Stimulated activated CD8-positive, alpha-beta memory T cell treated with anti-CD3 and anti-CD28 coated beads, Interleukin-4, amount 100 ng/mL, for 24 hours (primary cell): ENCODE results near the gene MRAS.

ENCODE experiments used
- DNase-seq: peaks from one replicate; pipeline ENCODE4 v3.0.0-alpha.2; 2020; ENCODE audit warnings: low read depth

MRAS gene

GRCh38 chr3:138340511-138340910 lies 7.9 kb upstream of the MRAS start:
- DNase-seq = no peak

DNA sequence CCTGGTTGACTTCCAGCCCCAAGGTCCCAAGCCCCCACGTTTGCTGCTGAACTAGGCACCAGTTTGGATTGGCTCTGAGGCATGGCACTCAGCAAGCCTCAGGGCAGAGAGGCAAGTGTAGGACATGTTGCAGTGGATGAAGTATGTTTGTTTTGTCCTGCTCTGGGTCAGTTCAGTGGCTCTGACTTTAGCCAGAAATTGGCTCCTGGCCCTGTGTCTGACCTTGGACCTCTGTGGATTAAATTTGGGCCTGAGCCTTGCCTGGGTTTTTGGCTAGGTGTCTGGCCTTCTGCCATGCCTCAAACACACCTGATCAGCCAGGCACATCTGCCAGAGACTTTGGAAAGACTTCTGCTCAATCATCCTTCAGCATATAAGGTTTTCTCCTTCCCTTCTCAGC lies 3.6 kb upstream of the MRAS start:
- DNase-seq = no peak

- no peak for DNase-seq
Observed at GRCh38 chr3:138348754-138349739, 668 bp downstream of the MRAS start.

GRCh38 chr3:138349926-138350665 lies 1.7 kb downstream of the MRAS start:
- no peak for DNase-seq

- DNase-seq = no peak
Observed at GRCh38 chr3:138351151-138351550, 2.8 kb downstream of the MRAS start.

- no peak for DNase-seq
Observed at GRCh38 chr3:138351916-138352550, 3.7 kb downstream of the MRAS start.

- no peak for DNase-seq
Observed at GRCh38 chr3:138354376-138354775, 6.0 kb downstream of the MRAS start.

DNA sequence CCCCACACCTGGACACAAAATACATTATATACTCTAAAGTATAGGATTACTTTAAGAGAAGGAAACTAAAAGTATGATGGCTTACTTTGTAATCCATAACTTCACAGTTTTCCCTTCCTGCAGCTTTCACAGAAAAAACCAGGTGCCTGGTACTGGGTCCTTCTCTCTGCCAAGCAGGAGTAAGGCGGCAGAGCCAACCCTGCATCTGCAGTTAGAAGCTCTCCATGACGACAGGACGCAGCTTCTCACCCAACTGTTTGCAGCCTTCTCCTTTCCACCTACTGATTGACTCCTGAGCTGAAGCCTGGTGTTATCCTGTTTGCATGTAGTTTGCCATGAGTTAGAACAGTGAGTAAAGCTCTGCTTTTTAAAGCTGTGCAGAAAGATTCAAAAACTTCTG lies 6.7 kb downstream of the MRAS start:
- no peak for DNase-seq

- no peak for DNase-seq
Observed at GRCh38 chr3:138356730-138357405, 8.5 kb downstream of the MRAS start.

DNA sequence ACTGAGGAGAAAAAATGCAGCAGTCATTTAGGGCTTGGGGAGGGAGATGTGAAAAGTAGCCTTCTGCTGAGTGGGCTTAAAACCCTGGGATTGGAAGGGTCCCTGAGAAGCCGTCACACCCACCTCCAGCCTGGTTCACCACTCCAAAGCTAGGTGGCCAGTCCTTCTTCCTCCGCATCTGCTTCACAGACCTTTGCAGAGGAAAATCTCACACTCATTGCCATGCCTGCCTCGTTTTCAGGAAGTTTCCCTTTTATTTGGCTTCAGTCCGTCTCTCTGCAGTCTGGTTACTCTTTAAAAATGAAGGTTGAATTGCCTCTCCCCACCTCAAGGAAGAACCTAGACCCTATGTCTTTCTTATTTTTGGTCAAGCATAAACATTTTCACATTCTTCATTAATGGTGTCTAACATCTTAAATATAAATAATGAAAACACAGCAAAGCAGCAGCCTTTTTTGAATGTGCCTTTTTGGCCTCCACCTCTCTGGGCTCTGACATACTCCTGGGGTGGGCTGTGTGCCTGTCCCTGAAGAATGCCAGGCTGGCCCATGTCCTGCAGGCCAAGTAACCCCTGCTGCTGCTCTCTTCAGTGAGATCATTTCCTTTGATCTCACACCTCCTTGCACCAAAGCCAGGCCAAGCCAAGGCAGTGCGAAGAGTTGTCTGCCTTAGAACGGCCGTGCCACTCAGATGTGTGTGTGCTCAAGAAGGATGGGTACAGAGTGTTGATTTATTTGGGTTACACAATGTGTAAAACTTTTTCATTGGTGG lies 11.0 kb downstream of the MRAS start:
- DNase-seq = no peak

- DNase-seq = no peak
Observed at GRCh38 chr3:138359919-138360868, 11.8 kb downstream of the MRAS start.

- DNase-seq = no peak
Observed at GRCh38 chr3:138360869-138361525, 12.6 kb downstream of the MRAS start.

GRCh38 chr3:138361561-138361971 lies 13.2 kb downstream of the MRAS start:
- DNase-seq = no peak

GRCh38 chr3:138362538-138362937 lies 14.2 kb downstream of the MRAS start:
- DNase-seq = no peak

GRCh38 chr3:138363322-138363721 lies 14.9 kb downstream of the MRAS start:
- no peak for DNase-seq

GRCh38 chr3:138364356-138365252 lies 16.2 kb downstream of the MRAS start:
- DNase-seq = no peak

DNA sequence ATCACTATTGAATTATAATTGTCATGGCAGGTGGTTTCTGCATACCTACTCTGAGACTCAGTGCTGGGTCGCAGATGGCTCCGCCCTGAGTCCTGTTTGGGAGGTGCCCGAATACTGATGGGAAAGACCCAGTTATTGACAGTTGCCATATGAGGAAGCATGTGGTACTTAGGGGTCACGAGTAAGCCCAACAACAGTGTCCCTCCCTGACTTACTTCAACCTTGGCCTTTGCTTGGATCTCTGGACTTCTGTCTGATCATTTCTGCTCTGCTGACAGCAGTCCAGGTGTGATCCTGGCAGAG lies 16.8 kb downstream of the MRAS start:
- DNase-seq = no peak

GRCh38 chr3:138366006-138366759 lies 17.8 kb downstream of the MRAS start:
- no peak for DNase-seq
